Astrocyte (in vitro differentiated cells and primary cell): Measurements from ENCODE around the gene KHDC3L. TPM values are rescaled to one million over a fixed set of nuclear protein-coding genes. Genes with fewer than 3 reads are reported as not detected.

Experiments used
- DNase-seq: peaks from one replicate; pipeline ENCODE4 v3.0.0-alpha.2; 2010; ENCODE audit warnings: low read depth
- FAIRE-seq: peaks from 2 replicates; lab custom pipeline; 2011; peaks lifted over from hg19 to GRCh38; lab: Jason Lieb, UNC
- H2AFZ ChIP-seq: 2 replicates; pipeline ENCODE4 v1.6.0; 2012; ENCODE audit warnings: low read depth, low read length, inconsistent platforms
- H3K27ac ChIP-seq: 2 replicates; pipeline ENCODE4 v1.5.1; 2011; ENCODE audit warnings: low read depth, low read length, inconsistent platforms
- H3K27me3 ChIP-seq: 2 replicates; pipeline ENCODE4 v1.6.0; 2011; ENCODE audit warnings: low read length, inconsistent platforms; ENCODE audit not compliant: insufficient read depth
- H3K36me3 ChIP-seq: 2 replicates; pipeline ENCODE4 v1.5.1; 2011; ENCODE audit warnings: low read length, inconsistent platforms; ENCODE audit not compliant: insufficient read depth
- H3K4me1 ChIP-seq: 2 replicates; pipeline ENCODE4 v1.5.1; 2011; ENCODE audit warnings: low read length, inconsistent platforms; ENCODE audit not compliant: insufficient read depth
- H3K4me2 ChIP-seq: 2 replicates; pipeline ENCODE4 v1.6.0; 2012; ENCODE audit warnings: low read length, inconsistent platforms
- H3K4me3 ChIP-seq: 2 replicates; pipeline ENCODE4 v1.5.1; 2011; ENCODE audit warnings: low read depth, mild to moderate bottlenecking, low read length, inconsistent platforms; ENCODE audit not compliant: insufficient read depth
- H3K79me2 ChIP-seq: 2 replicates; pipeline ENCODE4 v1.6.0; 2012; ENCODE audit warnings: mild to moderate bottlenecking, low read length, inconsistent platforms; ENCODE audit not compliant: insufficient read depth
- H3K9ac ChIP-seq: 2 replicates; pipeline ENCODE4 v1.6.0; 2012; ENCODE audit warnings: mild to moderate bottlenecking, low read length, inconsistent platforms
- H3K9me3 ChIP-seq: 2 replicates; pipeline ENCODE4 v1.5.1; 2012; ENCODE audit warnings: low read depth, mild to moderate bottlenecking, low read length, inconsistent platforms; ENCODE audit not compliant: insufficient read depth
- H4K20me1 ChIP-seq: 2 replicates; pipeline ENCODE4 v1.6.0; 2012; ENCODE audit warnings: low read length, inconsistent platforms; ENCODE audit not compliant: insufficient read depth
- H3K27ac Mint-ChIP-seq: one replicate; pipeline ENCODE4 v1.8.0; 2021; ENCODE audit warnings: mild to moderate bottlenecking, mixed read lengths; ENCODE audit not compliant: unreplicated experiment
- H3K27me3 Mint-ChIP-seq: one replicate; pipeline ENCODE4 v1.8.0; 2021; ENCODE audit warnings: low read depth, mixed read lengths; ENCODE audit not compliant: unreplicated experiment
- H3K36me3 Mint-ChIP-seq: one replicate; pipeline ENCODE4 v1.8.0; 2021; ENCODE audit warnings: low read depth, mixed read lengths; ENCODE audit not compliant: unreplicated experiment
- H3K4me1 Mint-ChIP-seq: one replicate; pipeline ENCODE4 v1.8.0; 2021; ENCODE audit warnings: low read depth, mixed read lengths; ENCODE audit not compliant: unreplicated experiment
- H3K4me3 Mint-ChIP-seq: one replicate; pipeline ENCODE4 v1.8.0; 2021; ENCODE audit warnings: mild to moderate bottlenecking, moderate library complexity, mixed read lengths; ENCODE audit not compliant: unreplicated experiment
- H3K9me3 Mint-ChIP-seq: one replicate; pipeline ENCODE4 v1.8.0; 2021; ENCODE audit warnings: mild to moderate bottlenecking, mixed read lengths; ENCODE audit not compliant: unreplicated experiment
- EZH2 ChIP-seq: IDR thresholded peaks from 2 replicates; pipeline ENCODE4 v1.6.1; 2012; ENCODE audit warnings: mild to moderate bottlenecking, low read length, inconsistent platforms; ENCODE audit not compliant: insufficient read depth
- total RNA-seq: library from RNA; stranded (reverse); gene quantifications from 2 replicates; pipeline ENCODE4 v1.2.1, GENCODE V29; 2021
- TF ChIP-seq, protein P1 (sequence below): IDR thresholded peaks from 2 replicates; pipeline ENCODE4 v1.5.1; 2011; ENCODE audit warnings: low read depth, mild to moderate bottlenecking, inconsistent platforms, low read length, moderate library complexity; ENCODE audit not compliant: insufficient read depth

KHDC3L gene
- total RNA-seq, 1 donor from 2014 or later = not detected

DNA sequence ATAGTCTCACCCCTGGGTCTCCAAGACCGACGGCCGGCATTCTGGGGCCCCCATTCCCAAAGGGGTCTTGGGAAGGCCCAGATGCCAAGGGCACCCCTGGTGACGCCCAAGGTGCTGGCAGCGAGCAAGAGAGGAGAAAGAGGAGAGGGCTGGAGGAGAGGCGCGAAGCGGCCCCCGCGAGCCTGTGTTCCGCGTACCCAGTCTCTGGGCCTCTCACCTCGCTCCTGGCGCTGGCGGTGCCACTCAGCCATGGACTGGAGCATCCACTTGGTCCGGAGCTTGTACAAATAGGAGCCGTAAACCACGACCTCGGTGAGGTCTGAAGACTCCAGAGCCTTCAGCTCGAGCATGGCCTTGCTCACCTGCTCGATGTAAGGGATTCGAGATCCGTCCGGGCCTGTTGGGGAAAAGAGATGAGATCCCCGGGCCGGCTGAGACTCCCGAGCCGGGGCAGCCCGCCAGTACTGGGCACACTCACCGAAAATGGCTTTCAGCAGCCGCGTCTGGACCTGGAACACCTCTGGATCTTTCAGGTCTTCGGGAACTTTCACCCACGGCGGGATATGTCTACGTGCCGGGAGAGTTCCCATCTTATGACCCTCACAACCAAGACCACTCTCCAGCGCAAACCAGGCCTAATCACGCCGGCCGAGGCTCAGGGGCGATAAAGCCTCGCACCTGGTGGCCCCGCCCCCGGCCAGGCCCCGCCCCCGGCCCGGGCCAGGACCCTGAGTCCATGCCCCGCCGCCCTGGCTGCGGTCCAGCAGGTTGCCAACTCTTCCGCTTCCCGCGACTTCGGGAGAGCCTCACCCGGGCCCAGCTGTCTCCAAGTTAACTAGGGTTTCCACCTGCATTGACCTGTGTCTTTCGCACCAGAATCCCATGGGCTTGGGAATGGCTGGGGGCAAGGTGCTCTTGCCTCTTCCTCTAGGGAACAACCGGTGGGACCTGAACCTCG lies 8.5 kb upstream of the KHDC3L start, which contains the start of gene DPPA5:
Gene DPPA5, minus strand, starts transcription at position 641 of the 958 bp plus-strand sequence. Its CDS starts 51 bp downstream, at position 590.
- TF ChIP-seq EZH2 = no peak
- TF ChIP-seq, protein P1, sequence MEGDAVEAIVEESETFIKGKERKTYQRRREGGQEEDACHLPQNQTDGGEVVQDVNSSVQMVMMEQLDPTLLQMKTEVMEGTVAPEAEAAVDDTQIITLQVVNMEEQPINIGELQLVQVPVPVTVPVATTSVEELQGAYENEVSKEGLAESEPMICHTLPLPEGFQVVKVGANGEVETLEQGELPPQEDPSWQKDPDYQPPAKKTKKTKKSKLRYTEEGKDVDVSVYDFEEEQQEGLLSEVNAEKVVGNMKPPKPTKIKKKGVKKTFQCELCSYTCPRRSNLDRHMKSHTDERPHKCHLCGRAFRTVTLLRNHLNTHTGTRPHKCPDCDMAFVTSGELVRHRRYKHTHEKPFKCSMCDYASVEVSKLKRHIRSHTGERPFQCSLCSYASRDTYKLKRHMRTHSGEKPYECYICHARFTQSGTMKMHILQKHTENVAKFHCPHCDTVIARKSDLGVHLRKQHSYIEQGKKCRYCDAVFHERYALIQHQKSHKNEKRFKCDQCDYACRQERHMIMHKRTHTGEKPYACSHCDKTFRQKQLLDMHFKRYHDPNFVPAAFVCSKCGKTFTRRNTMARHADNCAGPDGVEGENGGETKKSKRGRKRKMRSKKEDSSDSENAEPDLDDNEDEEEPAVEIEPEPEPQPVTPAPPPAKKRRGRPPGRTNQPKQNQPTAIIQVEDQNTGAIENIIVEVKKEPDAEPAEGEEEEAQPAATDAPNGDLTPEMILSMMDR = no peak
- H3K9ac ChIP-seq = no peak within 1 kb of the TSS
- H3K9me3 ChIP-seq = no peaks in the 10 kb centered on the region
- peaks cover 13% of the 10 kb centered on the region for H3K27me3 ChIP-seq
- H3K36me3 ChIP-seq = no peaks in the 10 kb centered on the region
- H3K4me1 ChIP-seq = no peaks in the 10 kb centered on the region
- H3K36me3 Mint-ChIP-seq = no peaks in the 10 kb centered on the region
- H4K20me1 ChIP-seq = no peaks in the 10 kb centered on the region
- FAIRE-seq (no peak), DNase-seq (no peak)
- no peaks in the 10 kb centered on the region for H3K79me2 ChIP-seq
- no peak within 1 kb of the TSS for H3K4me3 Mint-ChIP-seq
- H3K27ac ChIP-seq = no peak within 1 kb of the TSS
- peaks cover 2% of the 10 kb centered on the region for H3K27me3 Mint-ChIP-seq
- no peaks in the 10 kb centered on the region for H3K9me3 Mint-ChIP-seq
- H3K27ac Mint-ChIP-seq = no peak within 1 kb of the TSS
- no peak within 1 kb of the TSS for H3K4me3 ChIP-seq
- no peak within 1 kb of the TSS for H3K4me2 ChIP-seq
- H3K4me1 Mint-ChIP-seq = no peaks in the 10 kb centered on the region
- H2AFZ ChIP-seq = no peak within 1 kb of the TSS

DNA sequence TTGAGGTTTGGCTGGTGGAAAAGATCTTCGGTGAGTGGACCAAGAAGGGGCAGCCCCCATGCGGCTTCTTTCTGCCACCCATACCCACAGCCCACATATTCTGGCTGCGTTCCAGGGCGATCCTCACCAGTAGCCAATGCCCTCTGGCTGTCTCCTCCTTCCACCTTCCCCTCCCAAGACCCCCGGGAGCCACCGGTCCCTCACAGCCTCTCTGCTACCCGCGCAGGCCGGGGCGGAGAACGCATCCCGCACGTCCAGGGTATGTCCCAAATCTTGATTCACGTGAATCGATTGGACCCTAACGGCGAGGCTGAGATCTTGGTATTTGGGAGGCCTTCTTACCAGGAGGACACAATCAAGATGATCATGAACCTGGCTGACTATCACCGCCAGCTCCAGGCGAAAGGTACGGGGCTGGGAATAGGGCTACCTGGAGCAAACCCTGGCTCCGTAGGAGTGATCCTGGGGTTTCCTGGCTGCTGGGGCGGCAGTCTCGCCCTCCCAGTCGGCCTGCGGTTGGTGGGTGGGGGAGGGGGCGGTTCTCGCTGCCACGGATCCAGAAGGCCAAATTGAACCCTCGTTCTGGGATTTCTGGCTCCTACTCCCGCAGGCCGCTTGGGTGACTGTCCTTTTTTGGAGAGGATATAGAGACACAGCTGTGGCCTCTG lies 545 bp downstream of the KHDC3L start:
- Histone ChIP-seq H3K4me3 (no peak overlapping the region), H3K36me3 (no peaks in the 10 kb centered on the region), H3K79me2 (no peaks in the 10 kb centered on the region), H3K27me3 (no peaks in the 10 kb centered on the region), H3K9me3 (no peaks in the 10 kb centered on the region), H2AFZ (no peak overlapping the region), H4K20me1 (no peaks in the 10 kb centered on the region), H3K9ac (no peak overlapping the region), H3K27ac (no peak overlapping the region), H3K4me2 (no peak overlapping the region), H3K4me1 (no peaks in the 10 kb centered on the region)
- DNase-seq (no peak), FAIRE-seq (no peak)
- Mint-ChIP-seq H3K36me3 (no peaks in the 10 kb centered on the region), H3K9me3 (no peaks in the 10 kb centered on the region), H3K27ac (no peak overlapping the region), H3K27me3 (peaks cover under 1% of the 10 kb centered on the region), H3K4me3 (no peak overlapping the region), H3K4me1 (no peaks in the 10 kb centered on the region)
- TF ChIP-seq, protein P1 = no peak
- no peak for TF ChIP-seq EZH2
